Measurements from ENCODE around the gene EPC1.

GRCh38 chr10:32379318-32379949, 32.5 kb upstream of the EPC1 start:
- TF ChIP-seq YY1 (IDR thresholded peaks at IDR 0.05; ENCODE audit: low read depth), result peak; percentile 66
- no peak for TF ChIP-seq CHD2 (IDR thresholded peaks at IDR 0.05; ENCODE audit: low read length, partially characterized antibody)
- TF ChIP-seq REST (IDR thresholded peaks at IDR 0.05; ENCODE audit: low read depth, low read length), result no peak
- no peak for TF ChIP-seq CTCF (IDR thresholded peaks at IDR 0.05)
- TF ChIP-seq MXI1 (IDR thresholded peaks at IDR 0.05; ENCODE audit: low read depth, low read length), result no peak
- no peak for TF ChIP-seq USF2 (IDR thresholded peaks at IDR 0.05; ENCODE audit: borderline replicate concordance, low read depth, low read length)
- TF ChIP-seq EP300 (IDR thresholded peaks at IDR 0.05; ENCODE audit: borderline replicate concordance in 1 of 2, low read depth in 1 of 2, low read length in 1 of 2), result no peak; a peak in 1 of 4 replicates
- no peak for TF ChIP-seq GATA2 (CRISPR knock-in tag; IDR thresholded peaks at IDR 0.05)
- TF ChIP-seq USF1 (IDR thresholded peaks at IDR 0.05; ENCODE audit: borderline replicate concordance, low read depth), result no peak
- TF ChIP-seq RCOR1 (IDR thresholded peaks at IDR 0.05; ENCODE audit: low read length), result no peak
- no peak for TF ChIP-seq FOSL2 (IDR thresholded peaks at IDR 0.05; ENCODE audit: borderline replicate concordance, low read depth)
- TF ChIP-seq TEAD4 (IDR thresholded peaks at IDR 0.05; ENCODE audit: borderline replicate concordance, insufficient read depth), result no peak
- TF ChIP-seq EZH2phosphoT487 (IDR thresholded peaks at IDR 0.05; ENCODE audit: borderline replicate concordance, low read depth), result no peak
- TF ChIP-seq POLR2AphosphoS5 (IDR thresholded peaks at IDR 0.05; ENCODE audit: low read depth, low read length), result 0 out of 2 replicates have a peak, but pooled peaks have one; percentile 15

Data from SK-N-SH (cell line).